ENCODE measurements around the gene MTHFD2L.

The MTHFD2L gene

GRCh38 chr4:74181219-74181618, 23.3 kb downstream of the MTHFD2L start:
- TF ChIP-seq PKNOX1 (IDR thresholded peaks at IDR 0.05) (no peak), FOXM1 (IDR thresholded peaks at IDR 0.05; ENCODE audit: borderline replicate concordance) (no peak), ARNT (IDR thresholded peaks at IDR 0.05) (no peak), HDGF (IDR thresholded peaks at IDR 0.05; ENCODE audit: borderline replicate concordance) (no peak), BHLHE40 (IDR thresholded peaks at IDR 0.05; ENCODE audit: borderline replicate concordance) (no peak), ZNF384 (IDR thresholded peaks at IDR 0.05) (no peak), TARDBP (IDR thresholded peaks at IDR 0.05) (no peak), NFRKB (IDR thresholded peaks at IDR 0.05) (no peak), SP1 (IDR thresholded peaks at IDR 0.05) (no peak), SUZ12 (IDR thresholded peaks at IDR 0.05) (no peak)
- ChIA-PET CTCF (no interaction called here), POLR2A (no interaction called here)
- DNase-seq (ENCODE audit: extremely low spot score), result no peak

GRCh38 chr4:74188912-74189311, 31.0 kb downstream of the MTHFD2L start:
- no peak for DNase-seq (ENCODE audit: extremely low spot score)
- no peak for TF ChIP-seq FOXK2 (IDR thresholded peaks at IDR 0.05)
- no peak for TF ChIP-seq CTBP1 (IDR thresholded peaks at IDR 0.05; ENCODE audit: borderline replicate concordance)
- no peak for TF ChIP-seq SP1 (IDR thresholded peaks at IDR 0.05)
- TF ChIP-seq ZNF384 (IDR thresholded peaks at IDR 0.05), result no peak
- TF ChIP-seq FOXM1 (IDR thresholded peaks at IDR 0.05; ENCODE audit: borderline replicate concordance), result no peak
- no peak for TF ChIP-seq BHLHE40 (IDR thresholded peaks at IDR 0.05; ENCODE audit: borderline replicate concordance)
- no peak for TF ChIP-seq ARNT (IDR thresholded peaks at IDR 0.05)
- TF ChIP-seq LEF1 (IDR thresholded peaks at IDR 0.05; ENCODE audit: borderline replicate concordance), result no peak
- no peak for TF ChIP-seq FOXA1 (IDR thresholded peaks at IDR 0.05)
- TF ChIP-seq TARDBP (IDR thresholded peaks at IDR 0.05), result no peak
- TF ChIP-seq SUZ12 (IDR thresholded peaks at IDR 0.05), result no peak
- no peak for TF ChIP-seq L3MBTL2 (conservative IDR thresholded peaks at IDR 0.05)
- no peak for TF ChIP-seq PKNOX1 (IDR thresholded peaks at IDR 0.05)
- no peak for TF ChIP-seq HDGF (IDR thresholded peaks at IDR 0.05; ENCODE audit: borderline replicate concordance)
- ChIA-PET CTCF (interaction anchor here (0.6 to 1.4 kb wide), 7 partner anchors 40 to 664 kb away, joined by 3 to 6 read pairs (median 5); no protein-coding TSS in a partner anchor), POLR2A (no interaction called here)

- POLR2A ChIA-PET, result no interaction called here
- peak; percentile 42 for DNase-seq (ENCODE audit: extremely low spot score)
- TF ChIP-seq NFRKB (IDR thresholded peaks at IDR 0.05) (no peak), ZNF384 (IDR thresholded peaks at IDR 0.05) (peak; percentile 98)
- CTCF ChIA-PET, result interaction anchor here (0.6 to 1.4 kb wide), 7 partner anchors 39 to 664 kb away, joined by 3 to 6 read pairs (median 5); no protein-coding TSS in a partner anchor
Observed at GRCh38 chr4:74189331-74190043, 31.6 kb downstream of the MTHFD2L start.

GRCh38 chr4:74190332-74190731, 32.4 kb downstream of the MTHFD2L start:
- no peak for TF ChIP-seq SP1 (IDR thresholded peaks at IDR 0.05)
- ChIA-PET CTCF (no interaction called here), POLR2A (no interaction called here)
- no peak for DNase-seq (ENCODE audit: extremely low spot score)

- CTCF ChIA-PET, result no interaction called here
- no peak for DNase-seq (ENCODE audit: extremely low spot score)
- no peak for TF ChIP-seq SUZ12 (IDR thresholded peaks at IDR 0.05)
- no peak for TF ChIP-seq TARDBP (IDR thresholded peaks at IDR 0.05)
- no peak for TF ChIP-seq NFRKB (IDR thresholded peaks at IDR 0.05)
- TF ChIP-seq HDGF (IDR thresholded peaks at IDR 0.05; ENCODE audit: borderline replicate concordance), result no peak
- TF ChIP-seq ARNT (IDR thresholded peaks at IDR 0.05), result no peak
- no peak for TF ChIP-seq ELF4 (IDR thresholded peaks at IDR 0.05)
- TF ChIP-seq FOXK2 (IDR thresholded peaks at IDR 0.05), result no peak
- TF ChIP-seq ZNF384 (IDR thresholded peaks at IDR 0.05), result no peak
- no peak for TF ChIP-seq SP1 (IDR thresholded peaks at IDR 0.05)
- TF ChIP-seq CTBP1 (IDR thresholded peaks at IDR 0.05; ENCODE audit: borderline replicate concordance), result no peak
- TF ChIP-seq PKNOX1 (IDR thresholded peaks at IDR 0.05), result no peak
- TF ChIP-seq FOXA1 (IDR thresholded peaks at IDR 0.05), result no peak
- no peak for TF ChIP-seq LEF1 (IDR thresholded peaks at IDR 0.05; ENCODE audit: borderline replicate concordance)
- no peak for TF ChIP-seq BHLHE40 (IDR thresholded peaks at IDR 0.05; ENCODE audit: borderline replicate concordance)
- TF ChIP-seq L3MBTL2 (conservative IDR thresholded peaks at IDR 0.05), result no peak
- TF ChIP-seq FOXM1 (IDR thresholded peaks at IDR 0.05; ENCODE audit: borderline replicate concordance), result no peak
- POLR2A ChIA-PET, result no interaction called here
Observed at GRCh38 chr4:74190919-74191397, 33.0 kb downstream of the MTHFD2L start.

GRCh38 chr4:74197080-74197479, 39.2 kb downstream of the MTHFD2L start:
- no peak for DNase-seq (ENCODE audit: extremely low spot score)
- CTCF ChIA-PET, result interaction anchor here (0.7 kb wide), 1 partner anchor 17 kb away, joined by 6 read pairs; no protein-coding TSS in a partner anchor
- TF ChIP-seq TARDBP (IDR thresholded peaks at IDR 0.05), result no peak
- TF ChIP-seq FOXK2 (IDR thresholded peaks at IDR 0.05), result no peak
- no peak for TF ChIP-seq PKNOX1 (IDR thresholded peaks at IDR 0.05)
- no peak for TF ChIP-seq NFRKB (IDR thresholded peaks at IDR 0.05)
- TF ChIP-seq FOXA1 (IDR thresholded peaks at IDR 0.05), result no peak
- TF ChIP-seq LEF1 (IDR thresholded peaks at IDR 0.05; ENCODE audit: borderline replicate concordance), result no peak
- TF ChIP-seq ELF4 (IDR thresholded peaks at IDR 0.05), result no peak
- TF ChIP-seq FOXM1 (IDR thresholded peaks at IDR 0.05; ENCODE audit: borderline replicate concordance), result no peak
- TF ChIP-seq BHLHE40 (IDR thresholded peaks at IDR 0.05; ENCODE audit: borderline replicate concordance), result no peak
- POLR2A ChIA-PET, result no interaction called here

All from HEK293T (cell line).